CD4-positive, alpha-beta memory T cell (primary cell): Measurements from ENCODE around the gene CD4. TPM values are rescaled to one million over a fixed set of nuclear protein-coding genes. Genes with fewer than 3 reads are reported as not detected.

Experiments used
- CTCF ChIA-PET: fragments of 350-600 bp; sonication (Branson Sonifier 250); formaldehyde crosslinking; loops from one replicate; lab custom pipeline; 2021; ENCODE audit warnings: inconsistent platforms; ENCODE audit not compliant: partially characterized antibody; lab: Charles Lee
- POLR2A ChIA-PET: fragments of 350-600 bp; sonication (Branson Sonifier 250); formaldehyde crosslinking; loops from one replicate; lab custom pipeline; 2021; ENCODE audit not compliant: partially characterized antibody; lab: Charles Lee
- DNase-seq, 5 donors: peaks; one replicate each; pipeline versions ENCODE4 v3.0.0 to v3.0.0-alpha.2; 2020 to 2022; ENCODE audit warnings: mixed read lengths in 1 of 5
- H3K27ac ChIP-seq: one replicate; pipeline ENCODE4 v1.7.0; 2013; ENCODE audit warnings: low read depth, low read length
- H3K27me3 ChIP-seq: 2 replicates; pipeline ENCODE4 v1.7.0; 2013; ENCODE audit warnings: mild to moderate bottlenecking, low read length, moderate library complexity; ENCODE audit not compliant: insufficient read depth
- H3K36me3 ChIP-seq: 2 replicates; pipeline ENCODE4 v1.7.0; 2013; ENCODE audit warnings: mild to moderate bottlenecking, low read length, moderate library complexity; ENCODE audit not compliant: insufficient read depth
- H3K4me1 ChIP-seq: 2 replicates; pipeline ENCODE4 v1.7.0; 2013; ENCODE audit warnings: mild to moderate bottlenecking, low read length, moderate library complexity; ENCODE audit not compliant: insufficient read depth
- H3K4me3 ChIP-seq, 2 donors: one replicate each; pipeline ENCODE4 v1.7.0; 2013; ENCODE audit warnings: low read length in 2 of 2, mild to moderate bottlenecking in 1 of 2
- H3K9me3 ChIP-seq, 2 donors: one replicate each; pipeline ENCODE4 v1.7.0; 2013; ENCODE audit warnings: low read length in 2 of 2, control low read depth in 1 of 2; ENCODE audit not compliant: control insufficient read depth in 1 of 2
- H3K27ac Mint-ChIP-seq, 7 donors: one replicate each; pipeline ENCODE4 v1.8.0; 2020 to 2021; ENCODE audit warnings: mixed read lengths in 7 of 7, mild to moderate bottlenecking in 6 of 7, inconsistent platforms in 3 of 7, moderate library complexity in 3 of 7
- H3K27me3 Mint-ChIP-seq, 2 donors: one replicate each; pipeline ENCODE4 v1.8.0; 2020 to 2021; ENCODE audit warnings: mixed read lengths in 2 of 2
- H3K36me3 Mint-ChIP-seq, 2 donors: one replicate each; pipeline ENCODE4 v1.8.0; 2020 to 2021; ENCODE audit warnings: mixed read lengths in 2 of 2, inconsistent platforms in 1 of 2, mild to moderate bottlenecking in 1 of 2
- H3K4me1 Mint-ChIP-seq, 4 donors: one replicate each; pipeline ENCODE4 v1.8.0; 2020 to 2021; ENCODE audit warnings: mixed read lengths in 4 of 4, mild to moderate bottlenecking in 1 of 4
- H3K4me3 Mint-ChIP-seq, 8 donors: one replicate each; pipeline ENCODE4 v1.8.0; 2020 to 2021; ENCODE audit warnings: mixed read lengths in 8 of 8, mild to moderate bottlenecking in 7 of 8, moderate library complexity in 6 of 8, inconsistent platforms in 3 of 8
- H3K9me3 Mint-ChIP-seq, 8 donors: one replicate each; pipeline ENCODE4 v1.8.0; 2020 to 2021; ENCODE audit warnings: mixed read lengths in 8 of 8, mild to moderate bottlenecking in 5 of 8, inconsistent platforms in 3 of 8, moderate library complexity in 1 of 8
- intact Hi-C: fragments of 100-400 bp; cut with micrococcal nuclease; formaldehyde crosslinking; loops from one replicate; pipeline ENCODE4 v1.15.1; 2023
- polyA plus RNA-seq, 2 donors: library from polyadenylated mRNA; unstranded; fragments of 300-500 nt; fragmentation: Illumina TruSeq; gene quantifications; one replicate each; pipeline ENCODE4 v1.2.3, GENCODE V29; 2021
- total RNA-seq, 2 experiments: library from RNA; stranded (reverse); gene quantifications; one replicate each; pipeline ENCODE4 v1.2.3, GENCODE V29; 2021

The CD4 gene
- total and polyA plus RNA-seq, 4 experiments from 2014 or later: 251 to 456 (median 288) TPM

GRCh38 chr12:6826125-6826733 lies 36.9 kb downstream of the CD4 start:
- Histone ChIP-seq H3K27ac (no peak overlapping the region), H3K4me1 (peaks cover 29% of the 10 kb centered on the region), H3K36me3 (no peaks in the 10 kb centered on the region), H3K4me3 (no peak overlapping the region), H3K9me3 (no peaks in the 10 kb centered on the region), H3K27me3 (peaks cover 10% of the 10 kb centered on the region)
- ChIA-PET CTCF (interaction anchor here (0.8 to 18.9 kb wide), 21 partner anchors 8 to 262 kb away, joined by 3 to 303 read pairs (median 5); partner anchors contain the start of genes CD4, CDCA3, COPS7A and GNB3), POLR2A (interaction anchor here (1.2 to 6.5 kb wide), 4 partner anchors 37 to 73 kb away, joined by 3 to 48 read pairs (median 5); partner anchors contain the start of genes CD4, MLF2 and PTMS)
- Mint-ChIP-seq H3K27me3 (peaks cover 6 to 28% of the 10 kb centered on the region in 2 donors), H3K4me1 (peaks cover 10 to 54% (median 21%) of the 10 kb centered on the region in 4 donors), H3K4me3 (peak overlapping the region in 2 of 8 donors; percentile 16 to 57), H3K27ac (peak overlapping the region in 2 of 7 donors; percentile 23 to 71), H3K36me3 (peaks cover 0 to under 1% of the 10 kb centered on the region in 2 donors), H3K9me3 (no peaks in the 10 kb centered on the region)
- intact Hi-C loops: loop anchor here (5.0 to 10.0 kb wide), 2 partner anchors 139 to 261 kb away; partner anchors contain the start of genes NOP2 and ZNF384
- no peak for DNase-seq

- ChIA-PET POLR2A (interaction anchor here (1.6 to 6.5 kb wide), 7 partner anchors 25 to 74 kb away, joined by 4 to 48 read pairs (median 19); partner anchors contain the start of genes CD4, CDCA3, MLF2 and PTMS), CTCF (interaction anchor here (1.1 to 18.9 kb wide), 12 partner anchors 7 to 206 kb away, joined by 3 to 303 read pairs (median 6); partner anchors contain the start of genes CD4, COPS7A, LAG3 and MLF2)
- Histone ChIP-seq H3K4me1 (peaks cover 28% of the 10 kb centered on the region), H3K27me3 (peaks cover 10% of the 10 kb centered on the region), H3K9me3 (no peaks in the 10 kb centered on the region), H3K36me3 (no peaks in the 10 kb centered on the region), H3K4me3 (no peak overlapping the region), H3K27ac (no peak overlapping the region)
- Mint-ChIP-seq H3K27ac (peak overlapping the region in 3 of 7 donors; percentile 62 to 74 (median 68)), H3K27me3 (peaks cover 6 to 28% of the 10 kb centered on the region in 2 donors), H3K4me1 (peaks cover 9 to 50% (median 20%) of the 10 kb centered on the region in 4 donors), H3K9me3 (no peaks in the 10 kb centered on the region), H3K4me3 (peak overlapping the region in 6 of 8 donors; percentile 64 to 86 (median 76)), H3K36me3 (no peaks in the 10 kb centered on the region)
- DNase-seq: no peak
- intact Hi-C loops: loop anchor here (5.0 to 10.0 kb wide), 2 partner anchors 140 to 262 kb away; partner anchors contain the start of genes NOP2 and ZNF384
These were observed 37.6 kb downstream of the CD4 start for GRCh38 chr12:6826734-6827436.

GRCh38 chr12:6827437-6827911 lies 38.1 kb downstream of the CD4 start:
- Mint-ChIP-seq H3K4me1 (peaks cover 9 to 44% (median 18%) of the 10 kb centered on the region in 4 donors), H3K9me3 (no peaks in the 10 kb centered on the region), H3K4me3 (peak overlapping the region in 6 of 8 donors; percentile 64 to 86 (median 76)), H3K36me3 (no peaks in the 10 kb centered on the region), H3K27me3 (peaks cover 6 to 28% of the 10 kb centered on the region in 2 donors), H3K27ac (peak overlapping the region in 3 of 7 donors; percentile 62 to 74 (median 68))
- Histone ChIP-seq H3K4me3 (no peak overlapping the region), H3K9me3 (no peaks in the 10 kb centered on the region), H3K27ac (no peak overlapping the region), H3K4me1 (peaks cover 28% of the 10 kb centered on the region), H3K36me3 (no peaks in the 10 kb centered on the region), H3K27me3 (peaks cover 10% of the 10 kb centered on the region)
- ChIA-PET POLR2A (interaction anchor here (1.3 to 3.6 kb wide), 9 partner anchors 13 to 366 kb away, joined by 3 to 26 read pairs (median 10); partner anchors contain the start of genes CD4, CDCA3, GNB3 and MLF2), CTCF (interaction anchor here (1.4 to 18.9 kb wide), 6 partner anchors 17 to 72 kb away, joined by 3 to 303 read pairs (median 10); partner anchors contain the start of genes CD4, LAG3, MLF2 and PTMS)
- intact Hi-C loops: loop anchor here (5.0 to 10.0 kb wide), 2 partner anchors 140 to 263 kb away; partner anchors contain the start of genes NOP2 and ZNF384
- DNase-seq: peak in 1 of 5 donors; percentile 16

GRCh38 chr12:6827982-6828780 lies 38.9 kb downstream of the CD4 start, which contains the start of gene P3H3:
Gene P3H3, plus strand, starts transcription at chr12:6828407. Its CDS starts 34 bp downstream, at chr12:6828441.
- CTCF ChIA-PET: interaction anchor here (1.4 to 18.9 kb wide), 7 partner anchors 24 to 104 kb away, joined by 3 to 303 read pairs (median 10); partner anchors contain the start of genes CD4, COPS7A, LAG3 and MLF2
- H3K9me3 Mint-ChIP-seq: no peaks in the 10 kb centered on the region

GRCh38 chr12:6828781-6829535 lies 39.6 kb downstream of the CD4 start:
- H3K4me3 ChIP-seq: peak overlapping the region; percentile 57 to 58
- peaks cover 10% of the 10 kb centered on the region for H3K27me3 ChIP-seq
- no peak overlapping the region for H3K27ac ChIP-seq
- ChIA-PET POLR2A (interaction anchor here (0.8 to 3.6 kb wide), 17 partner anchors 11 to 367 kb away, joined by 3 to 26 read pairs (median 7); partner anchors contain the start of genes C12orf57, CD4, CDCA3 and COPS7A), CTCF (interaction anchor here (0.7 to 18.9 kb wide), 8 partner anchors 10 to 105 kb away, joined by 3 to 303 read pairs (median 6); partner anchors contain the start of genes CD4, COPS7A, LAG3 and MLF2)
- H3K27me3 Mint-ChIP-seq: peaks cover 6 to 28% of the 10 kb centered on the region in 2 donors
- H3K9me3 Mint-ChIP-seq: no peaks in the 10 kb centered on the region
- H3K36me3 Mint-ChIP-seq: no peaks in the 10 kb centered on the region
- DNase-seq: peak; percentile 36 to 50 (median 45)
- H3K4me1 Mint-ChIP-seq: peaks cover 9 to 36% (median 18%) of the 10 kb centered on the region in 4 donors
- H3K9me3 ChIP-seq: no peaks in the 10 kb centered on the region
- intact Hi-C loops: loop anchor here (5.0 to 10.0 kb wide), 2 partner anchors 142 to 264 kb away; partner anchors contain the start of genes NOP2 and ZNF384
- peak overlapping the region; percentile 72 to 89 (median 81) for H3K27ac Mint-ChIP-seq
- H3K4me1 ChIP-seq: peaks cover 28% of the 10 kb centered on the region
- peak overlapping the region; percentile 86 to 92 (median 90) for H3K4me3 Mint-ChIP-seq
- H3K36me3 ChIP-seq: no peaks in the 10 kb centered on the region

More at GRCh38 chr12:6827982-6828780, 38.9 kb downstream of the CD4 start, which contains the start of gene P3H3:
- intact Hi-C loops: loop anchor here (5.0 to 10.0 kb wide), 2 partner anchors 141 to 263 kb away; partner anchors contain the start of genes NOP2 and ZNF384
- Mint-ChIP-seq H3K36me3 (no peaks in the 10 kb centered on the region), H3K27ac (peak within 1 kb of the TSS; percentile 72 to 89 (median 81)), H3K27me3 (peaks cover 6 to 28% of the 10 kb centered on the region in 2 donors), H3K4me1 (peaks cover 9 to 37% (median 18%) of the 10 kb centered on the region in 4 donors), H3K4me3 (peak within 1 kb of the TSS; percentile 86 to 92 (median 90))
- POLR2A ChIA-PET: interaction anchor here (0.6 to 3.6 kb wide), 16 partner anchors 12 to 367 kb away, joined by 3 to 26 read pairs (median 7); partner anchors contain the start of genes CD4, CDCA3, COPS7A and GNB3
- Histone ChIP-seq H3K9me3 (no peaks in the 10 kb centered on the region), H3K36me3 (no peaks in the 10 kb centered on the region), H3K4me1 (peaks cover 28% of the 10 kb centered on the region), H3K27me3 (peaks cover 10% of the 10 kb centered on the region), H3K27ac (no peak within 1 kb of the TSS), H3K4me3 (peak within 1 kb of the TSS; percentile 57 to 58)
- peak in 1 of 5 donors; percentile 37 for DNase-seq
